ACHN (cell line): ENCODE data around the gene CD9.

Source experiments
- DNase-seq: peaks from one replicate; pipeline ENCODE4 v3.0.0-alpha.2; 2015
- in situ Hi-C: cut with HindIII; loops from 2 replicates; pipeline ENCODE4 v1.10.0; 2017; ENCODE audit warnings: low sequenced_read_pairs, low pct_ligation_motif_present, low pct_unique_long_range_greater_than_20kb

Gene CD9

DNA sequence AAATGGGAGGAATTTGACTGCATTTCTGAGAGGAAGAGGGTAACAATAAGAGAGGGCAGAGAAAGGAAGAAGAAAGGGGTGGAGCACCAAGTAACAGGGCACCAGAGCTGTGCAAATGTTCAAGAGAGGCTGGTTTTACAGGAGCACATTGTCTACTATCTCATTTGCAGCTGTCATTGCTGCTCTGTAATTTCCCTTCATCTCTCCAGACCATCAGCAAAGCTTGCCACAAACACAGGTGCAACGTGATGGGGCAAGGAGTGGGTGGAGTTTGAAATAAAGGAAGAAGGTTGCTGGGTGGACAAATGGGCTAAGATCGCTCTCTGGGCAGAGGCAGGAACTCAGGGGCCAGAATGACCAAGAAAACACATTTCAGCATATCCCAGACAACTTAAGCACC lies 62.4 kb downstream of the CD9 start:
- no peak for DNase-seq

GRCh38 chr12:6263931-6264330 lies 63.7 kb downstream of the CD9 start:
- DNase-seq = no peak
- in situ Hi-C loops = no loop called here

More for the DNA sequence above, 62.4 kb downstream of the CD9 start:
- in situ Hi-C loops = no loop called here

DNA sequence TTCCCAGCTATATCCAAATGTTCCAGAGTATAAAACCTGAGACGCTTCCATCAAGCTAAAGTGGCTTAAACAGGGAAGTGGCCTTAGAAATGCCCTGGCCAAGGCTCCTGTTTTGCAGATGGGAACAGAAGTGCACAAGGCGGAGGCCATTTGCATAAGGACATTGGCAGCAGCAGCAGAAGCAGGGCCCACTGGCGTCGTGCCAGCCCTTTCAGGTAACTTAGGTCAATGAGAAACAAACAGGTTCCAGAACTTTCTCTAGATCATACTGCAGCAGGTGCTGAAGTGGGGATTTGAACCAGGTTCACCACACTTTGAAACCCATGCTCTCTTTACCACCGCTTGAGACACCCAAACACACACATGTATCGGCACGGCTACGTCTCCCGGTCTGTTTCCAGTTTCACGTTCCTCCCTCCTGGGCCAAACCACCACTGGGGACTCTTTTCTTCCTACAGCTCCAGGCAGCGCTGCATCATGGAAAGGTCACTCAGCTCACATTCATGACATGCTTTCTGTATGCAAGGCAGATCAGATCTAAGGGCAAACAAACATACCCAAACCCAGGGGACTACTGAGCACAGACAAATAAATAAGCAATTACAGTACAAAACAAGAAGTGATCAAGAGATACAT lies 64.3 kb downstream of the CD9 start:
- in situ Hi-C loops = no loop called here
- DNase-seq = no peak

GRCh38 chr12:6265038-6265405 lies 64.8 kb downstream of the CD9 start:
- DNase-seq = no peak
- in situ Hi-C loops = no loop called here

DNA sequence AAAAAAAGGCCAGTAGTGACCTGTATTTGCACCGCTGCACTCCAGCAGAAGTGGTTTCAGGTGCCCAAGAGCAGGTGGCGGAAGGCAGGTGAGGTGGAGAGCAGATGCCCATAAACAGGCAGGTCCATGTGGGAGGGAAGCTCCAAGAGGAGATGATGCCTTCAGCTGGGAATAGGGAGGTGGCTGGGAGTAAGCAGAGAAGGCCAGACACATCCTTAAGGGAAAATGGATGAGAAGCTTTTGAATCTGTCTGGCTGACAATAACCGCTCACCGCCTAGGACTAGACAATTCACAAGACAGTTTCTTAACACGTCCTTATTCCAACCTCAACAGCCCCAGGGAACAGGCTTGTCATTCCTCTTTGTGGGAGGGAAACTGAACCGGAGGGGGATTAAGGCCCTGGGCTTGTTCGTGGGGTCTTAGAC lies 66.4 kb downstream of the CD9 start:
- DNase-seq = no peak
- in situ Hi-C loops = no loop called here

DNA sequence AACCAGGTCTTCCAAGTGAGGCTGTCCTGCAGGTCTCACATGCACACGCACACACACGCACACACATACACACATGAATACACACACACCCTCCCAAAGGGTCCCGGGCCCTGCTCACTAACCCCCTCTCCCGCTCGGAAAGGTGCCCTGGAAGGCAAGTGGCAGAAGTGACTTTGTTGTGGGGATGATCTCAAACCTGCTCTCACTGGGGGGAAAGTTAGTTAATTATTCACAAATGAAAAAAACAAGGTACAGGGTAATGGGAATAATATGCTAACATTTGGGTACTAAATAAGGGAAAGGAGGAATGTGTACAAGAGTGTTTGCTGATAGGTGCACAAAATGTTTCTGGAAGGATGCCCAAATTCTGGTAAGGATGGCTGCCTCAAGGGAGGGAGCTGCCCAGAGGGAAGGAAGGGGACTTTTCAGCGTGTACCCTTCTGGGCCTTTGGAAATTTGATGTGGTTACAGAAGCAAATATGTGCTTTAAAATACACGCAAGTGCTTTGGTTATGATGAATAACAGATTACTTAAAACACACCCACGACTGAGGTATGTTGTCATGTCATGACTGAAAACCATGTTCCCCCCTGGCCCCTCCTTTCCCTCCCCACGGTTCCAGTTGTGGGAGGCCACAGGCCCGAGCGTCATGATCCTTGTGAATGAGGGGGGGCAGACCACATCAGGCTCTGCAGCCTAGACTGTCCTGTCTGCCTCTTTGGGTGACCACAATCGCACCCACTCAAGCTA lies 66.9 kb downstream of the CD9 start:
- in situ Hi-C loops = no loop called here
- DNase-seq = peak; percentile 53

- in situ Hi-C loops = no loop called here
- DNase-seq = no peak
Observed at GRCh38 chr12:6268484-6269157, 68.4 kb downstream of the CD9 start.

- no peak for DNase-seq
- in situ Hi-C loops = no loop called here
Observed at GRCh38 chr12:6269986-6270385, 69.8 kb downstream of the CD9 start.

DNA sequence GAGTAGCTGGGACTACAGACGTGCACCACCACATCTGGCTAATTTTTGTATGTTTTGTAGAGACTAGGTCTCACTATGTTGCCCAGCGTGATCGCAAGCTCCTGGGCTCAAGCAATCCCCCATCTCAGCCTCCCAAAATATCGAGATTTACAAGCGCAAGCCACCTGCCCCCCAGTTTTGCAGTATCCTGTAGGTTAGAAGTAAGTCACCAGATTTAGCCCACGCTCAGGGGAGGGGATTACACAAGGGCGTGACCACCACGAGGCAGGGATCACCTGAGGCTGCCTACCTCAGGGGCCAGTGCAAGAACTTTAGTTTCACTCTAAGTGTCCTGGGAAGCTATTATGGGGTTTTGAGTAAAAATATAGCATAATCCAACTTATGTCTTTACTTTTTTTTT lies 71.1 kb downstream of the CD9 start:
- in situ Hi-C loops = no loop called here
- no peak for DNase-seq

- in situ Hi-C loops = no loop called here
- DNase-seq = no peak
Observed at GRCh38 chr12:6272300-6273204, 72.4 kb downstream of the CD9 start.

DNA sequence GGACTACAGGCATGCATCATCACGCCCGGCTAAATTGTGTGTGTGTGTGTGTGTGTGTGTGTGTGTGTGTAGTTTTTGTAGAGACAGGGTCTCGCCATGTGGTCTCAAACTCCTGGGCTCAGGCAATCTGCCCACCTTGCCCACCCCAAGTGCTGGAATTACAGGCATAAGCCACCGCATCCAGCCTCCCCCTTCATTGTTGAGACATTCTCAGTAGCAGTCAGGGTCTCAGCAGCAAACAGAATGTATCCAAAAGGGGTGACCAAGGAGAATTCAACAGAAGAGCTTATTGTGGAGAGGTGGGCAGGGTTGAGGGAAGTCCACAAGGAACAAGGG lies 73.0 kb downstream of the CD9 start:
- in situ Hi-C loops = no loop called here

DNA sequence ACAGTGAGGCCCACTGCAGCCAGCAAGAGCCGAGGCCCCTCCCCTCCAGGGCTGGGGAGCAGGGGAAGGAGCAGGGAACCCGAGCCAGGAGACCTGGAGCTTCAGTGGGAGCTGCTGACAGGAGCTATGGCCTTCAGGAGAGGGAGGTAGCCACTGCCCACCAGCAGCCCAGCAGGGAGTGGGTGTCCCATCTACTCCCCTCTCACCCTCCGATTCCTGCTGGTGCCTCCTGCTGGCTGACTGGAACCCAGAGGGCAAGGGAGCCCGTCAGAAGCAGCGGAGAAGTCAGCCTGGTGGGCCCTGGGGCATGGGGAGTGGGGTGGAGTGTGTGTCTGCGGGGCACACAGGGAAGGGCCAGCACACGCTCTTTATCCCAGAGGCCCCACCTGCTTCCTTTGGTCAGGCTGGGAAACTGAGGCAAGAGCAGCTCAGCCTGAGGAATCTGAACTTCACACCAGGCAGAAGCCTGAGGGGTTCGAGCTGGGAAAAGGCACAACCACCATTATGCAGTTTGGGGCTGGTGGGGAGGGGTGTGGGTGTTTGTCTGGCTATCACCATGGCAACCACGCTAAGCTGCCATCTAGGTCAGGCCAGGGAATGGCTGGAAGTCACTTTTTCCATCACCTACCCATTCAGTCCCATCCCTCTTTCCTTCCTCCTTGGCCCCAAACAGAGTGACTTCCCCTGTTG lies 73.5 kb downstream of the CD9 start:
- in situ Hi-C loops = no loop called here
- DNase-seq = no peak

More for the DNA sequence above, 73.0 kb downstream of the CD9 start:
- no peak for DNase-seq

GRCh38 chr12:6274231-6275221 lies 74.3 kb downstream of the CD9 start:
- in situ Hi-C loops = no loop called here

GRCh38 chr12:6275928-6276887 lies 76.0 kb downstream of the CD9 start:
- in situ Hi-C loops = no loop called here
- DNase-seq = no peak

More at GRCh38 chr12:6274231-6275221, 74.3 kb downstream of the CD9 start:
- no peak for DNase-seq

GRCh38 chr12:6276956-6277620 lies 76.9 kb downstream of the CD9 start:
- DNase-seq = peak; percentile 45
- in situ Hi-C loops = no loop called here

GRCh38 chr12:6277982-6278438 lies 77.8 kb downstream of the CD9 start:
- in situ Hi-C loops = no loop called here
- no peak for DNase-seq
